Heart right ventricle (tissue), 16 donors: Measurements from ENCODE around the gene CCDC181. TPM values are rescaled to one million over a fixed set of nuclear protein-coding genes. Genes with fewer than 3 reads are reported as not detected.

Experiments
- ATAC-seq, 8 donors: fragments of 200-7000 bp; cut with Tn5 transposase; one replicate each; pipeline ENCODE4 v1.9.1; 2020; ENCODE audit warnings: mild to moderate bottlenecking in 8 of 8, moderate library complexity in 8 of 8, moderate number of reproducible peaks in 1 of 8
- DNase-seq, 2 donors: peaks; one replicate each; pipeline ENCODE4 v3.0.0-alpha.2; 2020
- H3K27ac ChIP-seq, 10 donors: fragments of 200-600 bp; sonication (generic) in 2 of 10; one replicate each; pipeline versions ENCODE4 v1.5.0 to v1.8.0; 2020 to 2022; ENCODE audit warnings: mild to moderate bottlenecking in 3 of 10
- H3K27me3 ChIP-seq, 7 donors: fragments of 200-600 bp; one replicate each; pipeline ENCODE4 v1.8.0; 2021 to 2022; ENCODE audit warnings: mild to moderate bottlenecking in 2 of 7
- H3K36me3 ChIP-seq, 9 donors: fragments of 200-600 bp; sonication (generic) in 1 of 9; one replicate each; pipeline versions ENCODE4 v1.5.0 to v1.8.0; 2020 to 2022; ENCODE audit warnings: mild to moderate bottlenecking in 2 of 9
- H3K4me1 ChIP-seq, 9 donors: fragments of 200-600 bp; sonication (generic) in 1 of 9; one replicate each; pipeline versions ENCODE4 v1.5.0 to v1.8.0; 2020 to 2022; ENCODE audit warnings: mild to moderate bottlenecking in 4 of 9
- H3K4me3 ChIP-seq, 10 donors: fragments of 200-600 bp; sonication (generic) in 2 of 10; one replicate each; pipeline versions ENCODE4 v1.5.0 to v1.8.0; 2020 to 2022; ENCODE audit warnings: mild to moderate bottlenecking in 7 of 10, moderate library complexity in 2 of 10
- H3K9me3 ChIP-seq, 11 donors: fragments of 200-600 bp in 10 of 11; sonication (generic) in 2 of 11; one replicate each; pipeline versions ENCODE4 v1.5.0 to v1.8.0; 2013 to 2022; ENCODE audit warnings: mild to moderate bottlenecking in 2 of 11, control low read depth in 1 of 11, moderate library complexity in 1 of 11
- WGBS, 2 donors: extraction: QIAGEN DNeasy Blood & Tissue Kit; methylation state at CpG; one replicate each; pipeline ENCODE4 v1.1.7; 2013; ENCODE audit warnings: inconsistent platforms in 1 of 2; 5-methylcytosine and 5-hydroxymethylcytosine counted together
- intact Hi-C, 10 donors: fragments of 100-400 bp; cut with DNase I; formaldehyde crosslinking; loops; one replicate each; pipeline versions ENCODE4 v1.11.1 to v1.14.2; 2022
- polyA plus RNA-seq, 2 donors: library from polyadenylated mRNA; stranded (reverse); fragments of 200-250 nt; gene quantifications; one replicate each; pipeline ENCODE4 v1.2.3, GENCODE V29; 2013
- total RNA-seq, 10 donors: library from RNA; stranded (reverse); fragmentation: NEBNext Ultra II Directional in 3 of 10; extraction: Animal tissue kit (Norgen Biotek cat#: 25700) in 3 of 10; gene quantifications; one replicate each; pipeline versions ENCODE4 v1.2.1 to v1.2.4, GENCODE V29; 2021 to 2023
- TF ChIP-seq, protein P1 (sequence below), 9 donors: fragments of 200-600 bp; sonication (generic) in 2 of 9; IDR thresholded peaks; one replicate each; pipeline versions ENCODE4 v1.5.0 to v1.8.0; 2021 to 2022; ENCODE audit warnings: antibody characterized with exemption in 9 of 9, mild to moderate bottlenecking in 5 of 9, moderate library complexity in 1 of 9
- donor health status: Arrhythmogenic right ventricular cardiomyopathy.
- donor health status: ischemic (EF 13 %, LVEDD 7.1; RV severe dilation, severe dysfunction).
- donor health status: healthy with polysubstance abuse.
- donor health status: DM: no; HTN: yes; CAD: no.
- donor health status: DM: no; HTN: no; CAD: no.
- donor health status: ischemic (EF 25% LVEDD 6.9; RV normal size, moderate dysfunction).
- donor health status: ischemic (EF 25% LVEDD 5.7; RV mildly dilated, moderate dysfunction).
- donor health status: healthy.
- donor health status: DM: yes; HTN: yes; CAD: no.
- donor health status: Ischemic cardiomyopathy.
- donor health status: ischemic (EF 35%, LVEDD 5.7; RV mildly dilated, moderate dysfunction).
- donor health status: nonischemic (EF 11% LVEDD 7.7; RV severe dilation, severe dysfunction).
- donor health status: DM: yes; HTN: yes; CAD: no.
- donor health status: PGD.
- donor health status: ischemic (EF 29% LVEDD 5.4; RV normal size, mild dysfunction).
- donor health status: nonischemic (EF 23%, LVEDD 6.1; RV moderate dilation, normal function).

The CCDC181 gene
- total and polyA plus RNA-seq, 12 donors, result 0.51 to 1.5 (median 0.96) TPM

DNA sequence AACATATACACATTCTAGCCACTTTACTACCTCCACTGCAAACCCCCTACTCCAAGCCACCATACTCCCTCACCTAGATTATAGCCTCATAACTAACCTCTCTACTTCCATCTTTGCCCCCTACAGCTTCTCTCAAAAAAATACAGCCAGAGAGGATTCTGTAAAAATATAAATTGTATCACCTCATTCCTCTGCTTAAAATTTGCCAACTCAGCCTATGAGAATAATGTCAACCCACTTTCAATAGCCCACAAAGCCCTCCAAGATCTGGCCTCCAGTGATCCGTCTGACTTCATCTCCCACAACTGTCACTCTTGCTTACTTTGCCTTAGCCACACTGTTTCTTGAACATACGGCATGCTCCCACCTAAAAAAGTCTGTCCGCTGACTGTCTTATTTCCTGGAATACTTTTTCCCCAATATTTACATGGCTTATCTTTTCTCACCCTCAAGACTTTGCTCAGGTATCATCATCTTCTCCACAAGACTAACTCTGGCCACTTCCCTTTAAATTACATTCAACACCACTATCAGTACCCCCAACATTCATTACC lies 81.2 kb downstream of the CCDC181 start:
- H3K36me3 ChIP-seq, result no peaks in the 10 kb centered on the region
- H3K4me1 ChIP-seq, result no peaks in the 10 kb centered on the region
- no peak for ATAC-seq
- H3K4me3 ChIP-seq, result no peak overlapping the region
- intact Hi-C loops, result loop anchor here (2.0 to 10.0 kb wide), 10 partner anchors 211 to 1011 kb away; partner anchors contain the start of gene ATP1B1 (in 1 of the 10)
- no peaks in the 10 kb centered on the region for H3K9me3 ChIP-seq
- no peak overlapping the region for H3K27ac ChIP-seq
- no peaks in the 10 kb centered on the region for H3K27me3 ChIP-seq
- TF ChIP-seq, protein P1, sequence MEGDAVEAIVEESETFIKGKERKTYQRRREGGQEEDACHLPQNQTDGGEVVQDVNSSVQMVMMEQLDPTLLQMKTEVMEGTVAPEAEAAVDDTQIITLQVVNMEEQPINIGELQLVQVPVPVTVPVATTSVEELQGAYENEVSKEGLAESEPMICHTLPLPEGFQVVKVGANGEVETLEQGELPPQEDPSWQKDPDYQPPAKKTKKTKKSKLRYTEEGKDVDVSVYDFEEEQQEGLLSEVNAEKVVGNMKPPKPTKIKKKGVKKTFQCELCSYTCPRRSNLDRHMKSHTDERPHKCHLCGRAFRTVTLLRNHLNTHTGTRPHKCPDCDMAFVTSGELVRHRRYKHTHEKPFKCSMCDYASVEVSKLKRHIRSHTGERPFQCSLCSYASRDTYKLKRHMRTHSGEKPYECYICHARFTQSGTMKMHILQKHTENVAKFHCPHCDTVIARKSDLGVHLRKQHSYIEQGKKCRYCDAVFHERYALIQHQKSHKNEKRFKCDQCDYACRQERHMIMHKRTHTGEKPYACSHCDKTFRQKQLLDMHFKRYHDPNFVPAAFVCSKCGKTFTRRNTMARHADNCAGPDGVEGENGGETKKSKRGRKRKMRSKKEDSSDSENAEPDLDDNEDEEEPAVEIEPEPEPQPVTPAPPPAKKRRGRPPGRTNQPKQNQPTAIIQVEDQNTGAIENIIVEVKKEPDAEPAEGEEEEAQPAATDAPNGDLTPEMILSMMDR (IDR thresholded peaks at IDR 0.05), result no peak
- DNase-seq, result no peak
- WGBS, 2 donors, result 98% methylated on average over 3 of the region's 3 CpGs

DNA sequence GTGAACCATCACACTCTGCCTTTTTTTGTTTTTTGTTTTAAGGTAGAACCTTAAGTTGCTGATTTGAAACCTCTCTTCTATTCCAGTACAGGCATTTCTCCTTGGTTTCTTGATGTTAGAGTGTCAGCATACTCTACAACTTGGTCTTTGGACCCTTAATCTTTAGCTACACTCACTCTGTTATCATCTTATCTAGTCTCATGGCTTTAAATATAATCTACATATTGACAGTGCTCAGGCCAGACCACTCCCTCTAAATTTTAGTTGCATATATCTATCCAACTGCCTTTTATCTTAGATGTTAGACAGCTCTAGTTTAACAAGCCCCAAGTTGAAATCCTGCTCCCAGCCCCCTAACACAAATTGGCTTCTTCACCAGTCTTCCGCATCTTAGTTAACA lies 81.8 kb downstream of the CCDC181 start:
- Histone ChIP-seq H3K9me3 (no peaks in the 10 kb centered on the region), H3K4me3 (no peak overlapping the region), H3K36me3 (no peaks in the 10 kb centered on the region), H3K27me3 (no peaks in the 10 kb centered on the region), H3K27ac (no peak overlapping the region), H3K4me1 (no peaks in the 10 kb centered on the region)
- DNase-seq, result no peak
- WGBS, 2 donors, result 90 to 100% methylated on average over 1 of the region's 1 CpG
- no peak for ATAC-seq
- TF ChIP-seq, protein P1 (IDR thresholded peaks at IDR 0.05), result no peak
- intact Hi-C loops, result loop anchor here in 9 of 10 donors (5.0 to 10.0 kb wide), 9 partner anchors 211 to 1011 kb away; partner anchors contain the start of gene ATP1B1 (in 1 of the 9)

Other genes starting within 250 kb of the CCDC181 start
- gene NME7, start 59.7 kb downstream of the CCDC181 start, total RNA-seq, result 10 to 100 TPM in 6 of 10 donors, 1 to 10 TPM in 4; 5.6 to 18.9 (median 10.5) TPM
- 10 to 100 TPM in 1 of 2 donors, 1 to 10 TPM in 1; 5.5 to 12.4 TPM for gene NME7, start 59.7 kb downstream of the CCDC181 start, polyA plus RNA-seq
- gene BLZF1, start 59.3 kb downstream of the CCDC181 start, total RNA-seq, result 10 to 100 TPM; 17.3 to 32.5 (median 25.4) TPM
- 10 to 100 TPM in 1 of 2 donors, 1 to 10 TPM in 1; 8.4 to 10.4 TPM for gene BLZF1, start 59.3 kb downstream of the CCDC181 start, polyA plus RNA-seq
- gene SLC19A2, start 58.5 kb upstream of the CCDC181 start, total RNA-seq, result 10 to 100 TPM in 8 of 10 donors, 1 to 10 TPM in 2; 7.6 to 36.3 (median 16.1) TPM
- gene SLC19A2, start 58.5 kb upstream of the CCDC181 start, polyA plus RNA-seq, result 10 to 100 TPM; 23.5 to 43.2 TPM
- 10 to 100 TPM in 4 of 10 donors, 1 to 10 TPM in 5, under 1 TPM in 1; 0.94 to 31.4 (median 6.9) TPM for gene F5, start 159.0 kb upstream of the CCDC181 start, total RNA-seq
- gene F5, start 159.0 kb upstream of the CCDC181 start, polyA plus RNA-seq, result 10 to 100 TPM in 1 of 2 donors, 1 to 10 TPM in 1; 4.6 to 40.3 TPM
- gene SELP, start 202.7 kb upstream of the CCDC181 start, total RNA-seq, result 10 to 100 TPM in 1 of 10 donors, 1 to 10 TPM in 9; 3.3 to 13.4 (median 6.6) TPM
- gene SELP, start 202.7 kb upstream of the CCDC181 start, polyA plus RNA-seq, result 1 to 10 TPM; 4.2 to 5.4 TPM